ENCODE results near the gene COPS3.

DNA sequence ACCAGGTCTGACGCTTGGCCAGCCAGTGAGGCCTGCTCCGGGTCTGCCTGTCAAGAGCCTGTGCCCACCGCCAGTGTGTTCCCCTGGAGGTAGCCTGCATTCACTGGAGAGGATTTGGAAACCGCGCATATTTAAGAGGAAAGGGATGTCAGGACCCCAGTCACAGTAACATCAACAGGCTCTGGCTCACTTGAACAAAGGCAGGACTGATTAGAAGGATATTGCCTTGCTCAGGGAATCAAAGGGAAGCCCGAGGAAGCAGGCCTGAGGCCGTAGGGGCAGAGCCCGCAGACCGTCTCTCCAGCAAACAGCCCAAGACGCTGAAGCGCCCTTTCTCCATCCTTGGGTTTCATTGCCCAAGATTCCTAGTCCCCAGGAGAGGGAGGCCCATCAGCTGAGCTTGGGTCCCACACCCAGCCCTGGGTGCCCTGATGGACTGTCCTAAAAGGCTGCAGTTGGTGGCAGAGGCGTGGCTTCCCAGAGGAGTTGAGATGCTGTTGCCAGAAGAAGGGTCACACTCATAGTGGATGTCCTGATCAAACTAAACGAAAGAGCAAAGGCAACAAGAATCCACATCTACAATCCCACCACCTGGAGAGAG lies 45.3 kb upstream of the COPS3 start:
- TF ChIP-seq, protein P1, sequence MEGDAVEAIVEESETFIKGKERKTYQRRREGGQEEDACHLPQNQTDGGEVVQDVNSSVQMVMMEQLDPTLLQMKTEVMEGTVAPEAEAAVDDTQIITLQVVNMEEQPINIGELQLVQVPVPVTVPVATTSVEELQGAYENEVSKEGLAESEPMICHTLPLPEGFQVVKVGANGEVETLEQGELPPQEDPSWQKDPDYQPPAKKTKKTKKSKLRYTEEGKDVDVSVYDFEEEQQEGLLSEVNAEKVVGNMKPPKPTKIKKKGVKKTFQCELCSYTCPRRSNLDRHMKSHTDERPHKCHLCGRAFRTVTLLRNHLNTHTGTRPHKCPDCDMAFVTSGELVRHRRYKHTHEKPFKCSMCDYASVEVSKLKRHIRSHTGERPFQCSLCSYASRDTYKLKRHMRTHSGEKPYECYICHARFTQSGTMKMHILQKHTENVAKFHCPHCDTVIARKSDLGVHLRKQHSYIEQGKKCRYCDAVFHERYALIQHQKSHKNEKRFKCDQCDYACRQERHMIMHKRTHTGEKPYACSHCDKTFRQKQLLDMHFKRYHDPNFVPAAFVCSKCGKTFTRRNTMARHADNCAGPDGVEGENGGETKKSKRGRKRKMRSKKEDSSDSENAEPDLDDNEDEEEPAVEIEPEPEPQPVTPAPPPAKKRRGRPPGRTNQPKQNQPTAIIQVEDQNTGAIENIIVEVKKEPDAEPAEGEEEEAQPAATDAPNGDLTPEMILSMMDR (IDR thresholded peaks at IDR 0.05), result no peak
- no peak for TF ChIP-seq POLR2A (IDR thresholded peaks at IDR 0.05)
